ENCODE data around the gene PPDPF.
"Not testable (repeated sequence)": the region's sequence is repeated elsewhere in the genome, so short reads cannot be mapped to it uniquely, and the experiment has no call there.

PPDPF gene

GRCh38 chr20:63547725-63548480, 27.3 kb downstream of the PPDPF start, which contains the start of gene SRMS:
SRMS (minus strand) TSS chr20:63547749; CDS start chr20:63547463, 286 bp downstream.
- DNase-seq (ENCODE audit: low read depth in 2 of 2, low spot score in 1 of 2) = no peak

GRCh38 chr20:63548542-63548941, 28.0 kb downstream of the PPDPF start:
- DNase-seq (ENCODE audit: low read depth in 2 of 2, low spot score in 1 of 2) = no peak

GRCh38 chr20:63549019-63549418, 28.5 kb downstream of the PPDPF start:
- DNase-seq (ENCODE audit: low read depth in 2 of 2, low spot score in 1 of 2) = no peak

- no peak for DNase-seq (ENCODE audit: low read depth in 2 of 2, low spot score in 1 of 2)
Observed at GRCh38 chr20:63549679-63550282, 29.2 kb downstream of the PPDPF start.

GRCh38 chr20:63551068-63551467, 30.5 kb downstream of the PPDPF start:
- DNase-seq (ENCODE audit: low read depth in 2 of 2, low spot score in 1 of 2) = no peak

GRCh38 chr20:63552481-63553249, 32.1 kb downstream of the PPDPF start:
- DNase-seq (ENCODE audit: low read depth in 2 of 2, low spot score in 1 of 2) = no peak

- DNase-seq (ENCODE audit: low read depth in 2 of 2, low spot score in 1 of 2) = peak; percentile 52 to 83
Observed at GRCh38 chr20:63553251-63553932, 32.8 kb downstream of the PPDPF start.

- DNase-seq (ENCODE audit: low read depth in 2 of 2, low spot score in 1 of 2) = no peak
Observed at GRCh38 chr20:63553933-63554290, 33.3 kb downstream of the PPDPF start, which contains the start of gene FNDC11. FNDC11 (plus strand) TSS chr20:63554159; CDS start chr20:63555664, 1,505 bp downstream.

GRCh38 chr20:63554361-63555278, 34.1 kb downstream of the PPDPF start:
- DNase-seq (ENCODE audit: low read depth in 2 of 2, low spot score in 1 of 2) = no peak

GRCh38 chr20:63555661-63556381, 35.3 kb downstream of the PPDPF start:
- no peak for DNase-seq (ENCODE audit: low read depth in 2 of 2, low spot score in 1 of 2)

- DNase-seq (ENCODE audit: low read depth in 2 of 2, low spot score in 1 of 2) = no peak
Observed at GRCh38 chr20:63556873-63557478, 36.4 kb downstream of the PPDPF start.

- no peak for DNase-seq (ENCODE audit: low read depth in 2 of 2, low spot score in 1 of 2)
Observed at GRCh38 chr20:63557481-63557891, 36.9 kb downstream of the PPDPF start.

- DNase-seq (ENCODE audit: low read depth in 2 of 2, low spot score in 1 of 2) = no peak
Observed at GRCh38 chr20:63558804-63559484, 38.4 kb downstream of the PPDPF start.

- not testable (repeated sequence) for DNase-seq (ENCODE audit: low read depth in 2 of 2, low spot score in 1 of 2)
Observed at GRCh38 chr20:63559485-63560332, 39.1 kb downstream of the PPDPF start.

GRCh38 chr20:63560333-63560805, 39.8 kb downstream of the PPDPF start:
- no peak for DNase-seq (ENCODE audit: low read depth in 2 of 2, low spot score in 1 of 2)

GRCh38 chr20:63560856-63561609, 40.5 kb downstream of the PPDPF start:
- no peak for DNase-seq (ENCODE audit: low read depth in 2 of 2, low spot score in 1 of 2)

All from stimulated activated CD8-positive, alpha-beta memory T cell treated with anti-CD3 and anti-CD28 coated beads, Interleukin-4, amount 100 ng/mL, for 1 hour (primary cell).